Glutamatergic neuron (in vitro differentiated cells): ENCODE measurements around the gene INTS4. TPM values are rescaled to one million over a fixed set of nuclear protein-coding genes. Genes with fewer than 3 reads are reported as not detected.
"Not testable (repeated sequence)": the region's sequence is repeated elsewhere in the genome, so short reads cannot be mapped to it uniquely, and the experiment has no call there.

Experiments used
- DNase-seq: peaks from one replicate; pipeline ENCODE4 v3.0.0; 2022
- H3K27ac Mint-ChIP-seq: one replicate; pipeline ENCODE4 v1.8.0; 2020; ENCODE audit warnings: mild to moderate bottlenecking, mixed read lengths, inconsistent platforms; ENCODE audit not compliant: unreplicated experiment
- H3K27me3 Mint-ChIP-seq: one replicate; pipeline ENCODE4 v1.8.0; 2020; ENCODE audit warnings: mild to moderate bottlenecking, moderate library complexity, mixed read lengths, inconsistent platforms; ENCODE audit not compliant: unreplicated experiment
- H3K36me3 Mint-ChIP-seq: one replicate; pipeline ENCODE4 v1.8.0; 2020; ENCODE audit warnings: mild to moderate bottlenecking, mixed read lengths, inconsistent platforms; ENCODE audit not compliant: unreplicated experiment
- H3K4me1 Mint-ChIP-seq: one replicate; pipeline ENCODE4 v1.8.0; 2020; ENCODE audit warnings: mild to moderate bottlenecking, low read depth, mixed read lengths, inconsistent platforms; ENCODE audit not compliant: unreplicated experiment
- H3K4me3 Mint-ChIP-seq: one replicate; pipeline ENCODE4 v1.8.0; 2020; ENCODE audit warnings: mild to moderate bottlenecking, mixed read lengths, inconsistent platforms; ENCODE audit not compliant: unreplicated experiment
- H3K9me3 Mint-ChIP-seq: one replicate; pipeline ENCODE4 v1.8.0; 2020; ENCODE audit warnings: mild to moderate bottlenecking, moderate library complexity, mixed read lengths, inconsistent platforms; ENCODE audit not compliant: unreplicated experiment
- CTCF ChIP-seq: fragments of 200-600 bp; sonication (generic); IDR thresholded peaks from one replicate; pipeline ENCODE4 v1.5.0; 2021; ENCODE audit not compliant: partially characterized antibody, unreplicated experiment
- total RNA-seq: library from RNA; stranded (reverse); fragmentation: NEBNext Ultra II Directional; extraction: Animal tissue kit (Norgen Biotek cat#: 25700); gene quantifications from one replicate; pipeline ENCODE4 v1.2.1, GENCODE V29; 2021; ENCODE audit not compliant: unreplicated experiment

Gene INTS4
- total RNA-seq, 1 donor from 2014 or later, result 39.9 TPM

DNA sequence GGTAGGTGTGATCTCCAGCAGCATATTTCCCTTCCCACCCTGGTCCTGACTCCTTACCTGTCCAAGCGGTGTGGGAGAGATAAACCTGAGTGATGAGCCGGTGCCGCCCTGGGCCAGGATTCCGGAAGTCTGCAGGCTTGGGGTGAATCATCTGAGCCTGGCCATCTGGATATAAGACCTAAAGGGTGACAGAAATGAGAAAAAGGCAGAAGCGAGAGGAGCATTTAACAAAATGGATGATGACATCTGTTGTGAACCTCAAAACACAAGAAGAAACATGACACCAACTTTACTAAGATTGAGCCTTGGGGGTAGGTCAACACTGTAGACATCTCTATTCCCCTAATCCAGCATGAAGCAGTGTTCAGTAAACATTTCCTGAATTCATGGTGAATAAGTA is 110.7 kb downstream of the INTS4 start:
- no peak for TF ChIP-seq CTCF
- Mint-ChIP-seq H3K36me3 (no peaks in the 10 kb centered on the region), H3K4me3 (no peak overlapping the region), H3K27ac (no peak overlapping the region), H3K27me3 (no peaks in the 10 kb centered on the region), H3K9me3 (no peaks in the 10 kb centered on the region), H3K4me1 (no peaks in the 10 kb centered on the region)
- DNase-seq, result no peak

- Mint-ChIP-seq H3K4me1 (no peaks in the 10 kb centered on the region), H3K9me3 (no peaks in the 10 kb centered on the region), H3K27ac (no peak overlapping the region), H3K27me3 (no peaks in the 10 kb centered on the region), H3K4me3 (no peak overlapping the region), H3K36me3 (no peaks in the 10 kb centered on the region)
- DNase-seq, result no peak
- no peak for TF ChIP-seq CTCF
Measured at GRCh38 chr11:77882396-77882795, 112.1 kb downstream of the INTS4 start.

DNA sequence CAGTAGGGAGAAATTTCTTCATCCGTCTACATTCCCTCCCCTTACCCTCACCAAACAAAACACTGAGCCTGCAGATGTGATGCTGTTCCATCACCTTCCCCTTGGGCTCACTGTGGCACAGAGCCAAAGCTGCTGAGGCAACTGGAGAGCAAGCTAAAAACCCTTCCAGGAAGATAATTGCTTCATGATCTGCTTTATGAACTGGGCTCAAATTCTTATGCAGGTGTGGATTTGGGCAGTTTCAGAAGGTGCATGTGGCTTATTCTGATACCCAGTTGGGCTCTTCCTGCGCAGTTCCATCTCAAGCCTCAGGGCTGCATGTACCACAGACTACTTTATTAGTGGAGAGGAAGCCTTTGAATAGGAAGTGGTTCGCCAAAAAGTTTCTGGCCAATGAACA is 115.2 kb downstream of the INTS4 start:
- Mint-ChIP-seq H3K4me3 (no peak overlapping the region), H3K4me1 (no peaks in the 10 kb centered on the region), H3K27ac (no peak overlapping the region), H3K9me3 (no peaks in the 10 kb centered on the region), H3K36me3 (no peaks in the 10 kb centered on the region), H3K27me3 (no peaks in the 10 kb centered on the region)
- no peak for TF ChIP-seq CTCF
- no peak for DNase-seq

DNA sequence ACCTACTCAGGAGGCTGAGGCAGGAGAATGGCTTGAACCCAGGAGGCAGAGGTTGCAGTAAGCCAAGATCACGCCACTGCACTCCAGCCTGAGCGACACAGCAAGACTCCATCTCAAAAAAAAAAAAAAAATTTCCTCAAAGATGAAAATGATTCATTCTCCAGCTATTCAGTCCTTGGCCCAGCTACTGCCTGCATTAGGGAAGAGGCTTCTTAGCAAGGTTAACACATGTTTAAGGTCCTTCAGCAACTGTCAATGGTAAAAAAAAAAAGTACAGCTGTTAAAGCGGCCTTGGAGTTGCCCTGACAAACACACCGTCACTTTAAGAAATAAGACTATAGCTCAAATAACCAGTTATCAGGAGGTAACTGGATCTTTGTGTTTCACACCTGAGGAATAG is 116.2 kb downstream of the INTS4 start:
- H3K4me1 Mint-ChIP-seq, result not testable (repeated sequence)

GRCh38 chr11:77876045-77876444 is 118.4 kb downstream of the INTS4 start:
- Mint-ChIP-seq H3K36me3 (no peaks in the 10 kb centered on the region), H3K9me3 (no peaks in the 10 kb centered on the region), H3K4me3 (no peak overlapping the region), H3K4me1 (no peaks in the 10 kb centered on the region), H3K27ac (no peak overlapping the region), H3K27me3 (no peaks in the 10 kb centered on the region)
- TF ChIP-seq CTCF, result no peak
- DNase-seq, result no peak

More for the DNA sequence above, 116.2 kb downstream of the INTS4 start:
- H3K27me3 Mint-ChIP-seq, DNase-seq, H3K9me3 Mint-ChIP-seq, H3K27ac Mint-ChIP-seq, H3K36me3 Mint-ChIP-seq, H3K4me3 Mint-ChIP-seq: not testable (repeated sequence)

DNA sequence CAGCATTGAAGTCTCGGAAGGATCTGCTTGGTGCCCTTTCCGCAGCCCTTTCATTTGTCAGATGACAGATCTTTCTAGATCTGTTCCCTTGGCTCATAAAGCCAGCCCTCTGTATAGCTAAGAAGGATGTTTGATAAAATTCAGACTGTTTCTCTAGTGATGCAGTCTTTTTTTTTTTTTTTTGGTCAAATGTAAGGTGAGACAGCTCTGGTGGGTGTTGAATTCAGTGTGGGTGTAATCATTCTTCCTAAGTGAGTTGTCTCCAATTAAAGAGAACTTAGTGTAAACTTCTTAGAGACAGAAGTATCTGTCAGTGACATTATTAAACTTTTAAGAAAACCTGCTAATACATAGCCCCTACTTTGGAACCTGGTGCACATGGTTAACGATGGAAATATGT is 120.3 kb downstream of the INTS4 start:
- Mint-ChIP-seq H3K4me3 (no peak overlapping the region), H3K36me3 (no peaks in the 10 kb centered on the region), H3K9me3 (no peaks in the 10 kb centered on the region), H3K27ac (no peak overlapping the region), H3K4me1 (no peaks in the 10 kb centered on the region), H3K27me3 (no peaks in the 10 kb centered on the region)
- no peak for TF ChIP-seq CTCF
- DNase-seq, result no peak
